NB4 (cell line): Measurements from ENCODE around the gene ZNF397.
"Not testable (repeated sequence)": the region's sequence is repeated elsewhere in the genome, so short reads cannot be mapped to it uniquely, and the experiment has no call there.

Experiments used
- DNase-seq: peaks from one replicate; pipeline ENCODE4 v3.0.0; 2010; ENCODE audit warnings: low read depth
- H3K4me3 ChIP-seq: one replicate; pipeline ENCODE4 v1.5.1; 2011; ENCODE audit warnings: mild to moderate bottlenecking, low read depth, low read length, moderate library complexity
- MYC ChIP-seq: IDR thresholded peaks from 2 replicates; pipeline ENCODE4 v1.6.1; 2011; ENCODE audit warnings: low read depth, low read length
- POLR2A ChIP-seq: IDR thresholded peaks from 2 replicates; pipeline ENCODE4 v1.6.1; 2011; ENCODE audit warnings: mild to moderate bottlenecking; ENCODE audit not compliant: insufficient read length; ENCODE audit errors: extremely low read depth
- TF ChIP-seq, protein P1 (sequence below): IDR thresholded peaks from 2 replicates; pipeline ENCODE4 v1.6.1; 2011; ENCODE audit warnings: low read depth, low read length
- TF ChIP-seq, protein P2 (sequence below): IDR thresholded peaks from one replicate; pipeline ENCODE4 v1.5.1; 2012; ENCODE audit warnings: low read depth, low read length

ZNF397 gene

DNA sequence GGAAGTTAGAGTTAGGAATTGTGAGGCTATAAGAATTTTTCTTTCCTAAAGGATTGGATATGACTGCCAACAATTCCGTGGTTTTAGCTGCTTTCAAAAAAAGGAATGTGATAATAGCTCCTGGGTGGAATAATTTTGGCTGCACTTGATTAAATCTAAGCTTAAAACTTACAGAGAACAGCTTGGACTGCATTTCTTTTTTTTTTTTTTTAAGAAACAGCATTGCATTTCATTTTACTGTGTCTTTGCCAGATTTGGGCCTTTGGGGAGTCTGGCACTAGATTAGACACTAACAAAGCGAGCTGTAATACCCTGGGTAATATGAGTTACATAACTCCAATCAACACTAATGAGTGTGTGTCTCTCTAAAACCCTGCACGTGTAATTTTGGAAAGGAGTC lies 37.8 kb upstream of the ZNF397 start:
- no peak for DNase-seq
- no peak overlapping the region for H3K4me3 ChIP-seq
- no peak for TF ChIP-seq POLR2A
- TF ChIP-seq, protein P1, sequence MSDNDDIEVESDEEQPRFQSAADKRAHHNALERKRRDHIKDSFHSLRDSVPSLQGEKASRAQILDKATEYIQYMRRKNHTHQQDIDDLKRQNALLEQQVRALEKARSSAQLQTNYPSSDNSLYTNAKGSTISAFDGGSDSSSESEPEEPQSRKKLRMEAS: no peak
- no peak for TF ChIP-seq MYC
- TF ChIP-seq, protein P2, sequence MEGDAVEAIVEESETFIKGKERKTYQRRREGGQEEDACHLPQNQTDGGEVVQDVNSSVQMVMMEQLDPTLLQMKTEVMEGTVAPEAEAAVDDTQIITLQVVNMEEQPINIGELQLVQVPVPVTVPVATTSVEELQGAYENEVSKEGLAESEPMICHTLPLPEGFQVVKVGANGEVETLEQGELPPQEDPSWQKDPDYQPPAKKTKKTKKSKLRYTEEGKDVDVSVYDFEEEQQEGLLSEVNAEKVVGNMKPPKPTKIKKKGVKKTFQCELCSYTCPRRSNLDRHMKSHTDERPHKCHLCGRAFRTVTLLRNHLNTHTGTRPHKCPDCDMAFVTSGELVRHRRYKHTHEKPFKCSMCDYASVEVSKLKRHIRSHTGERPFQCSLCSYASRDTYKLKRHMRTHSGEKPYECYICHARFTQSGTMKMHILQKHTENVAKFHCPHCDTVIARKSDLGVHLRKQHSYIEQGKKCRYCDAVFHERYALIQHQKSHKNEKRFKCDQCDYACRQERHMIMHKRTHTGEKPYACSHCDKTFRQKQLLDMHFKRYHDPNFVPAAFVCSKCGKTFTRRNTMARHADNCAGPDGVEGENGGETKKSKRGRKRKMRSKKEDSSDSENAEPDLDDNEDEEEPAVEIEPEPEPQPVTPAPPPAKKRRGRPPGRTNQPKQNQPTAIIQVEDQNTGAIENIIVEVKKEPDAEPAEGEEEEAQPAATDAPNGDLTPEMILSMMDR: no peak

DNA sequence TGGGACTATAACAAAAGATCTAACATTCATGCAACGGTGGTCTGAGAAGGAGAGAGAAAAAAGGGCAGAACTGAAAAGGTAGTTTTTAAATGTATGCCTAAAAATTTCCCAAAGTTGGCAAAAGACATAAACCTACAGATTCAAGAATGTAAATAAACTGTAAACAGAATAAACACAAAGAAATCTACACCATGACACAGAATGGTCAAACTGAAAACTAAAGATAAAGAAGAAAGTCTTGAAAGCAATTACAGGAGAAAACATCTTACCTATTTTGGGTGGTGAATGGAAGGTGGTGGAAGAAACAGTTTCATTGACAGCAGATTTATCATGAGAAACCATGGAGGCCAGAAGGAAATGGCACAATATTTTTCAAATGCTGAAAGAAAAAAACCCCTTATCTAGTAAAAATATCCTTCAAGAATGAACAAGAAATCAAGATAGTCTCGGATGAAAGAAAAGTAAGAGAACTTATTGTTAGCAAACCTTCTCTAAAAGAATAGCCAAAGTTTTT lies 35.6 kb upstream of the ZNF397 start:
- no peak overlapping the region for H3K4me3 ChIP-seq
- no peak for DNase-seq
- TF ChIP-seq MYC (no peak), POLR2A (no peak)
- TF ChIP-seq, protein P1: no peak
- TF ChIP-seq, protein P2: no peak

DNA sequence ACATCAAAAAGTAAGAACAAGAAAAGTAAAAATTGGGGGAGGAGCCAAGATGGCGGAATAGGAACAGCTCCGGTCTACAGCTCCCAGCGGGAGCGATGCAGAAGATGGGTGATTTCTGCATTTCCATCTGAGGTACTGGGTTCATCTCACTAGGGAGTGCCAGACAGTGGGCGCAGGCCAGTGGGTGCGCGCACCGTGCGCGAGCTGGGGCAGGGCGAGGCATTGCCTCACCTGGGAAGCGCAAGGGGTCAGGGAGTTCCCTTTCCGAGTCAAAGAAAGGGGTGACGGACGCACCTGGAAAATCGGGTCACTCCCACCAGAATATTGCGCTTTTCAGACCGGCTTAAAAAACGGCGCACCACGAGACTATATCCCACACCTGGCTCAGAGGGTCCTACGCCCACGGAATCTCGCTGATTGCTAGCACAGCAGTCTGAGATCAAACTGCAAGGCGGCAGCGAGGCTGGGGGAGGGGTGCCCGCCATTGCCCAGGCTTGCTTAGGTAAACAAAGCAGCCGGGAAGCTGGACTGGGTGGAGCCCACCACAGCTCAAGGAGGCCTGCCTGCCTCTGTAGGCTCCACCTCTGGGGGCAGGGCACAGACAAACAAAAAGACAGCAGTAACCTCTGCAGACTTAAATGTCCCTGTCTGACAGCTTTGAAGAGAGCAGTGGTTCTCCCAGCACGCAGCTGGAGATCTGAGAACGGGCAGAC lies 34.9 kb upstream of the ZNF397 start:
- not testable (repeated sequence) for H3K4me3 ChIP-seq, DNase-seq

DNA sequence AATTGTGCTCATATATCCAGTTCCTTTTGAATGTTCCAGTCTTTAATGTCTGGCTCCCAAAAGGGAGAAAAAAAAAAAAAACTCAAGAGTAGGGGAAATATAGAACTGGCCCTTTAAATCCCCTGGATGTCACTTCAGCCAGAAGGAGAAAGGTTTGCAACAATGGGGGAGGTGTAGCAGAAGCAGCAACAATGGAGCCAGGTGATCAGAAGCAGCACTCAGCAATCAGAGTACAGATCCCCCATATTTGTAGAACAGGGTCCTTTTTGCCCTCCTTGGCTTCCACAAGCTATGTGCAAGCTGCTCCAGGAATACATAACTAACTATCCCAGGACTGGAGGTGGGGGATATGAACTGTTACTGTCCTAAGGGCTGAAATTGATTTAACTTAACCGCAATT lies 25.8 kb upstream of the ZNF397 start:
- TF ChIP-seq, protein P1: no peak
- TF ChIP-seq MYC (no peak), POLR2A (no peak)
- TF ChIP-seq, protein P2: no peak
- DNase-seq: no peak
- no peak overlapping the region for H3K4me3 ChIP-seq

DNA sequence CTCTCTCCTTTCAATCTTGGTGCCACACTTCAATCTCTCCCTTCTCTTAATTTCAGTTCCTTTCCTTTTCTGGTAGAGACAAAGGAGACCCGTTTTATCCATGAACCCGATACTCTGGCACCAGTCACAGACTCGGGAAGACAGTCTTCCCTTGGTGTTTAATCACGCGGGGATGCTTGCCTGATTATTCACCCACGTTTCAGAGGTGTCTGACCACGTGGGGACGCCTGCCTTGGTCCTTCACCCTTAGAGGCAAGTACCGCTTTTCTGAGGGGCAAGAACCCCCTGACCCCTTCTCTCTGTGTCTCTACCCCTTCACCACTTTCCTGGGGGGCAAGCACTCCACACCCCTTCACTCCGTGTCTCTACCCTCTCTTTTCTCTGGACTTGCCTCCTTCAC lies 24.2 kb upstream of the ZNF397 start:
- H3K4me3 ChIP-seq, DNase-seq: not testable (repeated sequence)

DNA sequence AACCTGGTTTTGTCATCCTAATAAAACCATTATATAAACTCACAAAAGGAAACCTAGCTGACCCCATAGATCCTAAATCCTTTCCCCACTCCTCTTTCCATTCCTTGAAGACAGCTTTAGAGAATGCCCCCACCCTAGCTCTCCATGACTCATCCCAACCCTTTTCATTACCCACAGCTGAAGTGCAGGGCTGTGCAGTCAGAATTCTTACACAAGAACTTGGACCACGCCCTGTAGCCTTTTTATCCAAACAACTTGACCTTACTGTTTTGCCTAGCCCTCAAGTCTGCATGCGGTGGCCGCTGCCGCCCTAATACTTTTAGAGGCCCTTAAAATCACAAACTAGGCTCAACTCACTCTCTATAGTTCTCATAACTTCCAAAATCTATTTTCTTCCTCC lies 21.5 kb upstream of the ZNF397 start:
- peak; percentile 19 for DNase-seq
- H3K4me3 ChIP-seq: not testable (repeated sequence)

DNA sequence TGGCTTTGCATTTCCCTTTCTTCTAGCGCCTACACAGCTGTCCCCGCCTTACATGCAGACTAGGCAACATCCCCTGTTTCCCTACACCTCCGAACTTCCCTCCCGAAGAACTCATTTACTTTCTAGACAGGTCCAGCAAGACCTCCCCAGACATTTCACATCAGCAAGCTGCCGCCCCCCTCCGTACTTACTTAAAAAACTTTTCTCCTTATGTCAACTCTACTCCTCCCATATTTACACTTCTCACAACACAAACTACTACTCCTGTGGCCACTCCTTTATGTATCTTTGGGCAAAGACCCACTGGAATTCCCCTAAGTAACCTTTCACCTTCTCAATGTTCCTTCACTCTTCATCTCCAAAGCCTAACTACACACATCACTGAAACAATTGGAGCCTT lies 20.4 kb upstream of the ZNF397 start:
- no peak for DNase-seq
- H3K4me3 ChIP-seq: no peak overlapping the region
- TF ChIP-seq, protein P2: no peak
- TF ChIP-seq, protein P1: no peak
- TF ChIP-seq MYC (no peak), POLR2A (no peak)

DNA sequence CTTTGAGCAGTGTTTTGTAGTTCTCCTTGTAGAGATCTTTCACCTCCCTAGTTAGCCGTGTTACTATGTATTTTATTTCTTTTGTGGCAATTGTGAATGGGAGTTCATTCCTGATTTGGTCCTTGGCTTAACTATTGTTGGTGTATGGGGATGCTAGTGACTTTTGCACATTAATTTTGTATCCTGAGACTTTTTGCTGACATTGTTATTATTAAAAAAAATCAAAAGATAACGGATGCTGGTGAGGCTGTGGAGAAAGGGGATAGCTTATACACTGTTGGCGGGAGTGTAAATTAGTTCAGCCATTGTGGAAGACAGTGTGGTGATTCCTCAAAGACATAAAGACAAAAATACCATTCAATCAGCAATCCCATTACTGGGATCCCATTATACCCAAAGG lies 17.0 kb upstream of the ZNF397 start:
- DNase-seq: no peak
- H3K4me3 ChIP-seq: no peak overlapping the region
- TF ChIP-seq POLR2A: no peak
- TF ChIP-seq, protein P1: no peak
